Heart left ventricle (tissue), 13 donors: Measurements from ENCODE around the gene HBE1.

Experiments used
- CTCF ChIP-seq, 12 donors: fragments of 200-600 bp; sonication (generic) in 4 of 12; IDR thresholded peaks; one replicate each; pipeline versions ENCODE4 v1.5.0 to v1.8.0; 2018 to 2022; ENCODE audit warnings: antibody characterized with exemption in 12 of 12, mild to moderate bottlenecking in 5 of 12
- POLR2A ChIP-seq, 2 donors: fragments of 450-650 bp; IDR thresholded peaks; one replicate each; pipeline ENCODE4 v1.6.1; 2017; ENCODE audit warnings: antibody characterized with exemption in 2 of 2, mild to moderate bottlenecking in 2 of 2, moderate library complexity in 2 of 2
- donor health status: ischemic (EF 13 %, LVEDD 7.1; RV severe dilation, severe dysfunction).
- donor health status: DM: no; HTN: yes; CAD: no.
- donor health status: DM: no; HTN: no; CAD: no.
- donor health status: ischemic (EF 25% LVEDD 6.9; RV normal size, moderate dysfunction).
- donor health status: ischemic (EF 25% LVEDD 5.7; RV mildly dilated, moderate dysfunction).
- donor health status: ischemic (EF 35%, LVEDD 5.7; RV mildly dilated, moderate dysfunction).
- donor health status: nonischemic (EF 11% LVEDD 7.7; RV severe dilation, severe dysfunction).
- donor health status: DM: yes; HTN: yes; CAD: no.
- donor health status: PGD.
- donor health status: ischemic (EF 29% LVEDD 5.4; RV normal size, mild dysfunction).
- donor health status: nonischemic (EF 23%, LVEDD 6.1; RV moderate dilation, normal function).

- no peak for TF ChIP-seq CTCF (IDR thresholded peaks at IDR 0.05)
- no peak for TF ChIP-seq POLR2A (IDR thresholded peaks at IDR 0.05)
Observed at GRCh38 chr11:5251746-5252145, 18.0 kb downstream of the HBE1 start.
